Esophagus squamous epithelium (tissue), 4 donors: ENCODE results near the gene NDUFA13.

Source experiments
- CTCF ChIP-seq, 6 experiments: fragments of 450-650 bp in 4 of 6; fragments of 200-600 bp in 2 of 6; sonication (generic) in 2 of 6; IDR thresholded peaks; one replicate each; pipeline ENCODE4 v1.5.1; 2016 to 2019; ENCODE audit warnings: antibody characterized with exemption in 6 of 6, mild to moderate bottlenecking in 4 of 6, moderate library complexity in 4 of 6
- POLR2A ChIP-seq, 4 donors: fragments of 450-650 bp; IDR thresholded peaks; one replicate each; pipeline ENCODE4 v1.6.1; 2017; ENCODE audit warnings: antibody characterized with exemption in 4 of 4, mild to moderate bottlenecking in 4 of 4, moderate library complexity in 3 of 4

DNA sequence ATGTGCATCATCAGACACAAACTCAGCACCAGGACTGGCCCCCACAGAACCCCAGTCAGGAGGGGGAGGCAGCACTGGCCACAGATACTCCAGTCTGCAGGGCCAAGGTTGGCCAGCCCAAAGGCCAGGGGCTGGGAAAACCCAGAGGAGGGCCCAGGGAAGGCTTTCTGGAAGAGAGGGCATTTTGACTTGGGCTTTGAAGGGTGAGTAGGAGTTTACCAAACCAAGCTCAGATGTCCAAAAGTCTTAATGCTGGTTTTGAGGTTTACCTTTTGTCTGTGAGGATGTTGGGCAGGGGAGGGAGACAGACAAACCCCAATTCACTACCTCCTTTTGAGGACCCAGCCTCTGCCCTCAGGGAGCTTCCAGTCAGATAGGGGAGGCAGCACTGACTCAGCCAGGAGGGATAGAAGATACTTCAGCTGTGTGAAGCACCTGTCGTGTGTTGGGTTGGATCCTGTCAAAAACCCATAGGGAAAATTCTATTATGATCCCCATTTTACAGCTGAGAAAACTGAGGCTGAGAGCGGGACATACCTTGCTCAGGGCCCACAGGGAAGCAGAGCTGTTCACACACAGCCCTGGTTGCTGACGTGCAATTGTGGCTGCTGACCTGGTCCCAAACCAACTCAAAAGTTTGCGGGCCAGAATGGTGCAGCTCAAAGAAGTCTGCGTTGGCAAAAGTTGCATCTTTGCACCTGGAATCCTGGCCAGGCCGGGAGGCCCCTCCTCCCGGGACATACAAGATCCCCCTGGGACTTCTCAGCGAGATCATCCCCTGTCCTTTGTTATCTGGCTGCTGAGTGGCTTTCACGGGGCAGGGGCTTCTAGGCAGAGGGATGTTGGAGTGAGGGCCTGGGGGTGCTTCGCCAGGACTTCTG, 35.2 kb downstream of the NDUFA13 start:
- no peak for TF ChIP-seq CTCF (IDR thresholded peaks at IDR 0.05)
- TF ChIP-seq POLR2A (IDR thresholded peaks at IDR 0.05), result no peak
